Fibroblast of skin of right quadriceps (primary cell): ENCODE results near the gene FEM1C.

Experiments used
- DNase-seq: peaks from one replicate; pipeline ENCODE4 v3.0.0-alpha.2; 2013

The FEM1C gene

GRCh38 chr5:115544436-115545350 is at the start of gene FEM1C:
TSS of gene FEM1C (minus strand) at chr5:115544775. CDS start at chr5:115543493, 1,282 bp downstream.
- peak; percentile 98 for DNase-seq

- no peak for DNase-seq
Measured at GRCh38 chr5:115589043-115589442, 44.5 kb upstream of the FEM1C start.

- no peak for DNase-seq
Measured at GRCh38 chr5:115588640-115589039, 44.1 kb upstream of the FEM1C start.

GRCh38 chr5:115586525-115587146 is 42.1 kb upstream of the FEM1C start:
- DNase-seq: peak; percentile 30

- no peak for DNase-seq
Measured at GRCh38 chr5:115585265-115585664, 40.7 kb upstream of the FEM1C start.

- no peak for DNase-seq
Measured at GRCh38 chr5:115584501-115584900, 39.9 kb upstream of the FEM1C start.

GRCh38 chr5:115583474-115583873 is 38.9 kb upstream of the FEM1C start:
- DNase-seq: peak; percentile 84

- no peak for DNase-seq
Measured at GRCh38 chr5:115580941-115581340, 36.4 kb upstream of the FEM1C start.

- peak; percentile 65 for DNase-seq
Measured at GRCh38 chr5:115579747-115580173, 35.2 kb upstream of the FEM1C start.

GRCh38 chr5:115579216-115579615 is 34.6 kb upstream of the FEM1C start:
- DNase-seq: no peak

- DNase-seq: no peak
Measured at GRCh38 chr5:115578657-115579056, 34.1 kb upstream of the FEM1C start.

- no peak for DNase-seq
Measured at GRCh38 chr5:115577741-115578140, 33.2 kb upstream of the FEM1C start.

- no peak for DNase-seq
Measured at GRCh38 chr5:115577329-115577728, 32.8 kb upstream of the FEM1C start.

- peak; percentile 81 for DNase-seq
Measured at GRCh38 chr5:115575167-115576070, 30.8 kb upstream of the FEM1C start.

GRCh38 chr5:115573133-115573532 is 28.6 kb upstream of the FEM1C start:
- DNase-seq: peak; percentile 73

- no peak for DNase-seq
Measured at GRCh38 chr5:115571441-115571878, 26.9 kb upstream of the FEM1C start.

GRCh38 chr5:115568668-115569067 is 24.1 kb upstream of the FEM1C start:
- no peak for DNase-seq

- DNase-seq: no peak
Measured at GRCh38 chr5:115565233-115565632, 20.7 kb upstream of the FEM1C start.

GRCh38 chr5:115561176-115561575 is 16.6 kb upstream of the FEM1C start:
- DNase-seq: no peak

- peak; percentile 76 for DNase-seq
Measured at GRCh38 chr5:115559524-115559923, 14.9 kb upstream of the FEM1C start.

GRCh38 chr5:115558388-115558956 is 13.9 kb upstream of the FEM1C start:
- DNase-seq: no peak

GRCh38 chr5:115557667-115558387 is 13.3 kb upstream of the FEM1C start:
- DNase-seq: no peak
